Neural cell (in vitro differentiated cells): ENCODE measurements around the gene CDK5RAP1. TPM values are rescaled to one million over a fixed set of nuclear protein-coding genes. Genes with fewer than 3 reads are reported as not detected.

ENCODE experiments used
- H2AFZ ChIP-seq: fragments of 200-600, 300-800 bp; sonication (generic), shearing (Covaris generic); 2 replicates; pipeline ENCODE4 v1.6.0; 2014; ENCODE audit warnings: low read depth, mild to moderate bottlenecking, antibody characterized with exemption, low read length, moderate library complexity
- H3F3A ChIP-seq: fragments of 200-600 bp; shearing (Covaris generic); 2 replicates; pipeline ENCODE4 v1.6.1; 2016; ENCODE audit warnings: mild to moderate bottlenecking, moderate library complexity, mixed read lengths, antibody characterized with exemption, low read length; ENCODE audit not compliant: insufficient read depth, poor library complexity, severe bottlenecking
- H3K27ac ChIP-seq: fragments of 200-600, 300-800 bp; sonication (generic), shearing (Covaris generic); 2 replicates; pipeline ENCODE4 v1.5.1; 2014; ENCODE audit warnings: mild to moderate bottlenecking, low read length, moderate library complexity
- H3K27me3 ChIP-seq: fragments of 300-800, 200-600 bp; sonication (generic), shearing (Covaris generic); 2 replicates; pipeline ENCODE4 v1.6.0; 2014; ENCODE audit warnings: mild to moderate bottlenecking, low read depth, low read length, moderate library complexity; ENCODE audit not compliant: insufficient read depth
- H3K36me3 ChIP-seq: fragments of 300-800, 200-600 bp; sonication (generic), shearing (Covaris generic); 2 replicates; pipeline ENCODE4 v1.5.1; 2014; ENCODE audit warnings: mild to moderate bottlenecking, antibody characterized with exemption, low read length, moderate library complexity; ENCODE audit not compliant: insufficient read depth
- H3K4me2 ChIP-seq: fragments of 300-800, 200-600 bp; sonication (generic), shearing (Covaris generic); 2 replicates; pipeline ENCODE4 v1.6.0; 2014; ENCODE audit warnings: mild to moderate bottlenecking, low read length
- H3K4me3 ChIP-seq: fragments of 300-800, 200-600 bp; sonication (generic), shearing (Covaris generic); 2 replicates; pipeline ENCODE4 v1.5.1; 2014; ENCODE audit warnings: mild to moderate bottlenecking, low read length, moderate library complexity
- H3K79me2 ChIP-seq: fragments of 200-600 bp; shearing (Covaris generic); replicated peaks from 2 replicates; pipeline ENCODE4 v1.6.0; 2014; ENCODE audit warnings: mild to moderate bottlenecking, low read length, moderate library complexity; ENCODE audit not compliant: insufficient read depth
- H3K9ac ChIP-seq: fragments of 300-800, 200-600 bp; sonication (generic), shearing (Covaris generic); 2 replicates; pipeline ENCODE4 v1.6.1; 2016; ENCODE audit warnings: mild to moderate bottlenecking, low read length, mixed read lengths
- H3K9me2 ChIP-seq: fragments of 200-600 bp; shearing (Covaris generic); 2 replicates; pipeline ENCODE4 v1.6.1; 2016; ENCODE audit warnings: mild to moderate bottlenecking, low read length, mixed read lengths; ENCODE audit not compliant: insufficient read depth
- H3K9me3 ChIP-seq: fragments of 200-600, 300-800 bp; sonication (generic), shearing (Covaris generic); 2 replicates; pipeline ENCODE4 v1.6.1; 2016; ENCODE audit warnings: mild to moderate bottlenecking, mixed run types, low read length, moderate library complexity, mixed read lengths
- H4K20me1 ChIP-seq: fragments of 200-600 bp; shearing (Covaris generic); 2 replicates; pipeline ENCODE4 v1.6.1; 2016; ENCODE audit warnings: mild to moderate bottlenecking, mixed run types; ENCODE audit not compliant: insufficient read depth
- CTCF ChIP-seq: fragments of 450-650 bp; IDR thresholded peaks from 2 replicates; pipeline ENCODE4 v1.5.1; 2014; ENCODE audit warnings: antibody characterized with exemption, mild to moderate bottlenecking, moderate library complexity; ENCODE audit not compliant: poor library complexity, severe bottlenecking
- EP300 ChIP-seq: fragments of 450-650 bp; conservative IDR thresholded peaks from 2 replicates; pipeline ENCODE4 v1.6.1; 2014; ENCODE audit warnings: antibody characterized with exemption, mild to moderate bottlenecking, moderate library complexity; ENCODE audit not compliant: poor library complexity, severe bottlenecking
- EZH2 ChIP-seq: fragments of 200-600, 300-800 bp; shearing (Covaris generic), sonication (generic); IDR thresholded peaks from 2 replicates; pipeline ENCODE4 v1.6.1; 2014; ENCODE audit warnings: antibody characterized with exemption, low read length, borderline replicate concordance, mild to moderate bottlenecking; ENCODE audit not compliant: insufficient read depth, poor library complexity, severe bottlenecking
- MXI1 ChIP-seq: fragments of 450-650 bp; conservative IDR thresholded peaks from 2 replicates; pipeline ENCODE4 v1.6.1; 2014; ENCODE audit warnings: antibody characterized with exemption, mild to moderate bottlenecking; ENCODE audit not compliant: poor library complexity, severe bottlenecking
- POLR2AphosphoS5 ChIP-seq: IDR thresholded peaks from 2 replicates; pipeline ENCODE4 v1.6.1; 2012
- RAD21 ChIP-seq: fragments of 450-650 bp; conservative IDR thresholded peaks from 2 replicates; pipeline ENCODE4 v1.6.1; 2014; ENCODE audit warnings: antibody characterized with exemption, mild to moderate bottlenecking, moderate library complexity
- REST ChIP-seq: IDR thresholded peaks from 2 replicates; pipeline ENCODE4 v1.6.1; 2012; ENCODE audit warnings: borderline replicate concordance
- SMC3 ChIP-seq: fragments of 450-650 bp; conservative IDR thresholded peaks from 2 replicates; pipeline ENCODE4 v1.6.1; 2014; ENCODE audit warnings: antibody characterized with exemption, mild to moderate bottlenecking, moderate library complexity; ENCODE audit not compliant: poor library complexity
- TAF1 ChIP-seq: IDR thresholded peaks from 2 replicates; pipeline ENCODE4 v1.6.1; 2012; ENCODE audit warnings: low read depth
- polyA plus RNA-seq: library from polyadenylated mRNA; depleted of rRNA; stranded (reverse); fragments of >200 nt; gene quantifications from 2 replicates; pipeline ENCODE4 v1.2.3, GENCODE V29; 2014

Gene CDK5RAP1
- polyA plus RNA-seq, 1 donor from 2014 or later = 47.2 TPM

GRCh38 chr20:33410081-33410742, 8.9 kb upstream of the CDK5RAP1 start:
- no peak for TF ChIP-seq MXI1
- TF ChIP-seq REST = no peak
- no peak for TF ChIP-seq EZH2
- TF ChIP-seq CTCF = no peak
- no peak for TF ChIP-seq EP300
- no peak for TF ChIP-seq POLR2AphosphoS5
- TF ChIP-seq SMC3 = no peak
- no peak for TF ChIP-seq TAF1
- no peak for TF ChIP-seq RAD21
- Histone ChIP-seq H2AFZ (no peak overlapping the region), H3K9ac (no peak overlapping the region), H3K79me2 (no peaks in the 10 kb centered on the region), H3K9me3 (no peaks in the 10 kb centered on the region), H3K27ac (no peak overlapping the region), H3K36me3 (no peaks in the 10 kb centered on the region), H3K9me2 (no peaks in the 10 kb centered on the region), H3K4me2 (no peak overlapping the region), H4K20me1 (no peaks in the 10 kb centered on the region), H3K27me3 (no peaks in the 10 kb centered on the region), H3F3A (no peaks in the 10 kb centered on the region), H3K4me3 (no peak overlapping the region)

- Histone ChIP-seq H3K27ac (no peak overlapping the region), H3F3A (no peaks in the 10 kb centered on the region), H4K20me1 (no peaks in the 10 kb centered on the region), H3K9ac (no peak overlapping the region), H3K4me3 (no peak overlapping the region), H2AFZ (no peak overlapping the region), H3K9me2 (no peaks in the 10 kb centered on the region), H3K4me2 (no peak overlapping the region), H3K27me3 (no peaks in the 10 kb centered on the region), H3K79me2 (no peaks in the 10 kb centered on the region), H3K9me3 (no peaks in the 10 kb centered on the region), H3K36me3 (no peaks in the 10 kb centered on the region)
- TF ChIP-seq MXI1 (no peak), REST (no peak), RAD21 (no peak), TAF1 (no peak), SMC3 (no peak), CTCF (no peak), EZH2 (no peak), POLR2AphosphoS5 (no peak)
Observed at GRCh38 chr20:33408716-33409654, 7.7 kb upstream of the CDK5RAP1 start.
